ENCODE data around the gene ZNF777.

DNA sequence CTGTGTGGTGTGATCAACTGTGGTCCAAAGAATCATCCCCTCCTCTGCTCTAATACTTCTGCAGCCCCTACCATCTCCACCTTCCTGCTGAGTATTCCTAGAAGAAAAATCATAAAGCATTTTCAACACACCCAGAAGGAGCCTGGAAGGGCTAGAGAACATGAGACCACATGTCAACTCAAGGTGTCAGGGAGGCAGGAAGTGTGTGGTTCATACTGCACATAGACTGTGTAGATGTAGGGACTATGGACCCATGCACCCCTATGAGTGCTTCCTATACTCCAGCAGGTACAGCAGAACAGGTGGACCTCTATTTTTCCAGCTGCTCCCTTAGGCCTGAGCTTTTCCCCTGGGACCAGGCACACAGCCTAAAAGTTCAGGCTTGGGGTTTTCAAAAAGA, 39.3 kb upstream of the ZNF777 start:
- TF ChIP-seq, protein P1, sequence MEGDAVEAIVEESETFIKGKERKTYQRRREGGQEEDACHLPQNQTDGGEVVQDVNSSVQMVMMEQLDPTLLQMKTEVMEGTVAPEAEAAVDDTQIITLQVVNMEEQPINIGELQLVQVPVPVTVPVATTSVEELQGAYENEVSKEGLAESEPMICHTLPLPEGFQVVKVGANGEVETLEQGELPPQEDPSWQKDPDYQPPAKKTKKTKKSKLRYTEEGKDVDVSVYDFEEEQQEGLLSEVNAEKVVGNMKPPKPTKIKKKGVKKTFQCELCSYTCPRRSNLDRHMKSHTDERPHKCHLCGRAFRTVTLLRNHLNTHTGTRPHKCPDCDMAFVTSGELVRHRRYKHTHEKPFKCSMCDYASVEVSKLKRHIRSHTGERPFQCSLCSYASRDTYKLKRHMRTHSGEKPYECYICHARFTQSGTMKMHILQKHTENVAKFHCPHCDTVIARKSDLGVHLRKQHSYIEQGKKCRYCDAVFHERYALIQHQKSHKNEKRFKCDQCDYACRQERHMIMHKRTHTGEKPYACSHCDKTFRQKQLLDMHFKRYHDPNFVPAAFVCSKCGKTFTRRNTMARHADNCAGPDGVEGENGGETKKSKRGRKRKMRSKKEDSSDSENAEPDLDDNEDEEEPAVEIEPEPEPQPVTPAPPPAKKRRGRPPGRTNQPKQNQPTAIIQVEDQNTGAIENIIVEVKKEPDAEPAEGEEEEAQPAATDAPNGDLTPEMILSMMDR (IDR thresholded peaks at IDR 0.05; ENCODE audit: poor library complexity, severe bottlenecking): no peak
- TF ChIP-seq, protein P2, sequence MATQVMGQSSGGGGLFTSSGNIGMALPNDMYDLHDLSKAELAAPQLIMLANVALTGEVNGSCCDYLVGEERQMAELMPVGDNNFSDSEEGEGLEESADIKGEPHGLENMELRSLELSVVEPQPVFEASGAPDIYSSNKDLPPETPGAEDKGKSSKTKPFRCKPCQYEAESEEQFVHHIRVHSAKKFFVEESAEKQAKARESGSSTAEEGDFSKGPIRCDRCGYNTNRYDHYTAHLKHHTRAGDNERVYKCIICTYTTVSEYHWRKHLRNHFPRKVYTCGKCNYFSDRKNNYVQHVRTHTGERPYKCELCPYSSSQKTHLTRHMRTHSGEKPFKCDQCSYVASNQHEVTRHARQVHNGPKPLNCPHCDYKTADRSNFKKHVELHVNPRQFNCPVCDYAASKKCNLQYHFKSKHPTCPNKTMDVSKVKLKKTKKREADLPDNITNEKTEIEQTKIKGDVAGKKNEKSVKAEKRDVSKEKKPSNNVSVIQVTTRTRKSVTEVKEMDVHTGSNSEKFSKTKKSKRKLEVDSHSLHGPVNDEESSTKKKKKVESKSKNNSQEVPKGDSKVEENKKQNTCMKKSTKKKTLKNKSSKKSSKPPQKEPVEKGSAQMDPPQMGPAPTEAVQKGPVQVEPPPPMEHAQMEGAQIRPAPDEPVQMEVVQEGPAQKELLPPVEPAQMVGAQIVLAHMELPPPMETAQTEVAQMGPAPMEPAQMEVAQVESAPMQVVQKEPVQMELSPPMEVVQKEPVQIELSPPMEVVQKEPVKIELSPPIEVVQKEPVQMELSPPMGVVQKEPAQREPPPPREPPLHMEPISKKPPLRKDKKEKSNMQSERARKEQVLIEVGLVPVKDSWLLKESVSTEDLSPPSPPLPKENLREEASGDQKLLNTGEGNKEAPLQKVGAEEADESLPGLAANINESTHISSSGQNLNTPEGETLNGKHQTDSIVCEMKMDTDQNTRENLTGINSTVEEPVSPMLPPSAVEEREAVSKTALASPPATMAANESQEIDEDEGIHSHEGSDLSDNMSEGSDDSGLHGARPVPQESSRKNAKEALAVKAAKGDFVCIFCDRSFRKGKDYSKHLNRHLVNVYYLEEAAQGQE (IDR thresholded peaks at IDR 0.05; ENCODE audit: borderline replicate concordance): no peak
- TF ChIP-seq EZH2 (IDR thresholded peaks at IDR 0.05; ENCODE audit: borderline replicate concordance, insufficient read depth, low read length, poor library complexity, severe bottlenecking): no peak
